GM06990 (cell line): ENCODE measurements around the gene ZBTB45.

ENCODE experiments used
- DNase-seq: peaks from one replicate; pipeline ENCODE4 v3.0.0-alpha.2; 2011; ENCODE audit not compliant: insufficient read length; ENCODE audit errors: extremely low read depth
- H3K27me3 ChIP-seq: replicated peaks from 2 replicates; pipeline ENCODE4 v1.6.0; 2011; ENCODE audit warnings: low read length; ENCODE audit not compliant: control insufficient read depth, insufficient read depth
- H3K36me3 ChIP-seq: 2 replicates; pipeline ENCODE4 v1.5.1; 2011; ENCODE audit warnings: low read length; ENCODE audit not compliant: control insufficient read depth, insufficient read depth
- H3K4me3 ChIP-seq: replicated peaks from 2 replicates; pipeline ENCODE4 v1.5.1; 2011; ENCODE audit warnings: low read depth, mild to moderate bottlenecking, control low read depth, low read length
- CTCF ChIP-seq: IDR thresholded peaks from 2 replicates; pipeline ENCODE4 v1.5.1; 2011; ENCODE audit warnings: low read length, control low read depth, mild to moderate bottlenecking, inconsistent platforms; ENCODE audit not compliant: insufficient read depth, poor library complexity, severe bottlenecking

Gene ZBTB45

GRCh38 chr19:58551123-58551497 is 31.5 kb upstream of the ZBTB45 start:
- TF ChIP-seq CTCF = no peak

GRCh38 chr19:58550362-58551122 is 30.9 kb upstream of the ZBTB45 start:
- H3K27me3 ChIP-seq = no peaks in the 10 kb centered on the region
- H3K36me3 ChIP-seq = peaks cover 55% of the 10 kb centered on the region
- no peak for TF ChIP-seq CTCF
- no peak overlapping the region for H3K4me3 ChIP-seq
- DNase-seq = no peak

More at GRCh38 chr19:58551123-58551497, 31.5 kb upstream of the ZBTB45 start:
- no peak for DNase-seq
- Histone ChIP-seq H3K27me3 (no peaks in the 10 kb centered on the region), H3K4me3 (no peak overlapping the region), H3K36me3 (peaks cover 53% of the 10 kb centered on the region)

- H3K36me3 ChIP-seq = peaks cover 56% of the 10 kb centered on the region
- TF ChIP-seq CTCF = no peak
- DNase-seq = no peak
These were observed 30.2 kb upstream of the ZBTB45 start for GRCh38 chr19:58549664-58550361.

GRCh38 chr19:58548859-58549663 is 29.5 kb upstream of the ZBTB45 start:
- no peak overlapping the region for H3K4me3 ChIP-seq
- peaks cover 56% of the 10 kb centered on the region for H3K36me3 ChIP-seq
- H3K27me3 ChIP-seq = no peaks in the 10 kb centered on the region
- no peak for DNase-seq
- TF ChIP-seq CTCF = no peak

More at GRCh38 chr19:58549664-58550361, 30.2 kb upstream of the ZBTB45 start:
- H3K27me3 ChIP-seq = no peaks in the 10 kb centered on the region
- H3K4me3 ChIP-seq = no peak overlapping the region

GRCh38 chr19:58547323-58548312 is 28.0 kb upstream of the ZBTB45 start:
- H3K36me3 ChIP-seq = peaks cover 56% of the 10 kb centered on the region
- no peak for DNase-seq
- no peak overlapping the region for H3K4me3 ChIP-seq
- H3K27me3 ChIP-seq = no peaks in the 10 kb centered on the region
- no peak for TF ChIP-seq CTCF
